ENCODE results near the gene PPARG. TPM values are rescaled to one million over a fixed set of nuclear protein-coding genes. Genes with fewer than 3 reads are reported as not detected.

The PPARG gene
- total RNA-seq, 1 donor from 2014 or later = 7.8 TPM

DNA sequence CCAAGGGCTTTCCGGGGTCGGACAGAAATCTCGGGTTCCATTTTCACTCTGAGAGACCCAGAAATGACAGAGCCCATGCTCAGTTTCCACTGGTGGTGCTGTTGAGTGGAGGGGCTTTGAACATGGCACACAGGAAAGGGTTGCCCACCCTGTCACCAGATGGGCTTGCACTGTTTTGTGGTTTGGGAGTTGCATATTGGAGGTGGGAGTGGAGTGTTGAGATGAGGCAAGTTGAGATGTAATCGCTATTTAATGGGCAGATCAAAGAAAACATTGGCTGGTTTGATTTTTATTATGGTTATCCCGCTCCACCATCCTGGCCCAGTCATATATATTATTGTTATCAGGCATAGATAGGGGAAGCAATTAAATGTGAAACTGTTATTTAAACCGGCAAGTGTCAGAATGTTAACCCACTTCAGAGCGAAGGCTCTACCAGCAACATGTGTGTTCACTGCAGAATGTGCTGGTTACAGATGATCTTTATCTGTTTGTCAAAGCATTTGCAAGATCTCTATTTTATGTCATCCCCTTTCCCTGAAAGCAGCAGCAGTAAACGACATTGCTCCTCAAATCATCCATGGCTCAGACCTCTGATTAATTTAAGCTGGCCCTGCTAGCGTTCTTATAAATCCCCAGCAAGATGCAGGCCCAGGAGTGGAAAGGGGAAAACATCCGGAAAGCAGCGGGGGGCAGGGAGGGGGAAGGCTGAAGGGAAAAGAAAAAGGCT, 137.1 kb downstream of the PPARG start:
- no peak for DNase-seq (ENCODE audit: low spot score)
- intact Hi-C loops (cut with DNase I) = no loop called here

DNA sequence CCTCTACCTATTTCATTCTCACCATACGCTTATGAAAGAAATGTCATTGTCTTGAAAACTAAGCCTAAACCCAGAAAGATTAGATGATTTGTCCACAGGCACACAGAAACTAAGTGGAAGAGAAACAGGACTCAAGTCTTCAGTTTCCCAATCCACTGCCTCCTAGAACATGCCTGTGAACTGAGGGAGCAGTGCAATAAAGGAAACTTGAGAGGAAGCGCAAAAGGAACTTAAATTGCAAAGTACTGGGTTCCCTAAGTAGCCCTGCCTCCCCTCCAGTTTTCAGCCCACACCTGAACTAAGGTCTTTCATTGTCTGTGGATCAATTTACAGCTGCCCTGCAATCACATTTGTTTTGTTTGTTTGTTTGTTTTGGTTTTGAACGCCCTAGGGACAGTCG, 138.7 kb downstream of the PPARG start:
- intact Hi-C loops (cut with DNase I) = no loop called here
- no peak for DNase-seq (ENCODE audit: low spot score)

DNA sequence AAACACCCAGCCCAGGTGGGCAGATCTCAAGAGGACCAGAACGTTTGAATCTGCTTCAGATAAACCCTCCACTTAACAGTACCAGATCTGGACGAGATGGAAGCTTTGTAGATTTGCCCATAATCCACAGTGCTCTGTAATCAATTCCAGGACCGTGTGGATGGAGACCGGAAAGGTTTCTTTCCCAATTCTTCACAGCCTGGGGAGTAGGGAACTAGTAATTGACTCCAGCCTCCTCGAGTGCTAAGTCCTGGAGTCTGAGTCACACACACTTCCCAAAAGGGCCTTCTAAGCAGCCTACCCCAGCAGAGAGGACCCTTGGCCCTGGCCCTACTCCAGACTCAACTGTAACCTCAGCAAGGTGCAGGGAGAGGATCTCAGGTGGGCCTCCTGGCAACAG, 139.3 kb downstream of the PPARG start:
- no peak for DNase-seq (ENCODE audit: low spot score)
- intact Hi-C loops (cut with DNase I) = no loop called here

DNA sequence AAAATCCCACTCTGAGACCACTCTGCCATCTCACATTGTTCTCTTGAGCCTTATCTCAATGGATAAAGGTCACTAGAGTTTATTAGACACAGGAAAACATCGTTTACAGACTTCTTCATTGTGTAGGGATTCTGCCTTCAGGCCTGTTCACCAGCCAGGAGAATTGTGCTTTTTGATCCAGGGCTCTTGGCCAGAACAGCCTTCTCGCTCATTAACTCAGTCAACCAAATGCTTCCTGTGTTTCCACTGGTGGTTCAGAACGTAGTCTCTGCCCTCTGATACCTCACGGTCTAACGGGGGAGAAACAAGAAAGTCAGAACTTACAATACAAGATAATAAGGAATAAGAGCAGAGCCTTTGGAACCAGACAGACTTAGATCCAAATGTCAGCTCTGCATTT, 141.2 kb downstream of the PPARG start:
- intact Hi-C loops (cut with DNase I) = no loop called here
- no peak for DNase-seq (ENCODE audit: low spot score)

DNA sequence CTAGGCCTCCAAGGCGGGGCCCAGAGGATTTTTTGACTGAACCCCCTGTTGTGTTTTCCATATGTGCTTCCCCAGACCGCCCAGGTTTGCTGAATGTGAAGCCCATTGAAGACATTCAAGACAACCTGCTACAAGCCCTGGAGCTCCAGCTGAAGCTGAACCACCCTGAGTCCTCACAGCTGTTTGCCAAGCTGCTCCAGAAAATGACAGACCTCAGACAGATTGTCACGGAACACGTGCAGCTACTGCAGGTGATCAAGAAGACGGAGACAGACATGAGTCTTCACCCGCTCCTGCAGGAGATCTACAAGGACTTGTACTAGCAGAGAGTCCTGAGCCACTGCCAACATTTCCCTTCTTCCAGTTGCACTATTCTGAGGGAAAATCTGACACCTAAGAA, 145.0 kb downstream of the PPARG start:
- DNase-seq (ENCODE audit: low spot score) = no peak
- intact Hi-C loops (cut with DNase I) = no loop called here

DNA sequence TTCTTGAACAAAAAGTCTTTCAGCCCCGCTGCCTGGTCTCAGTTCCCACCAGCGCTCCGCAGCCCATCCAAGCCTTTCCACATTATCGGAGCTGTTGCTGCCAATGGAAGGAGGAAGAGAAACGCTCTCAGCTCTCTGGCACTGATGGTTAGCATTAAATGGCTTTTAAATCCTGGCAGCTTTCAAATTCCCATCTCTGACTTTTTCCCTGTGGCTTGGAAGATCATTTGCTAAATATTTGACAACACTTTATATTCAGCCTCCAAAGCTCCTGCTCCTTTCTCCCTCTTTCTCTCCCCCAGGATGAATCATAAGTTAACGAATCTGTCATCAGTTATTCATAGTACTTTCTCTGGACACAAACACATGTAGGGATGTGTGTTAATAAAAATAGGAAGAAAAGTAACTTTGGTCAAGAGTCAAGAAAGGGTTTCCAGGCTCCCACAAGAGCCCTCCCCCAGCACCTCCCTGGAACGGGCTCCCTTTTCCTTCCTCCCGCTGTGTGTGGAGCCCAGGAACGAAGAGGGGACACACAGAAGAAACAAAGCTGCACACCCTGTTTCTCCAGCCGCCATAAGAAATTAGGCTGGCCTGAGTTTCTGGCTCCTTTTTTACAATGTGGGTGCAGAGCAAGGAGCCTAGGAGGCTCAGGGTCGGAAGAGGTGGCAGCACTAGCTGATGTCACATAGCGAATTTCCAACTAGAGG, 147.8 kb downstream of the PPARG start:
- intact Hi-C loops (cut with DNase I) = no loop called here
- DNase-seq (ENCODE audit: low spot score) = no peak

DNA sequence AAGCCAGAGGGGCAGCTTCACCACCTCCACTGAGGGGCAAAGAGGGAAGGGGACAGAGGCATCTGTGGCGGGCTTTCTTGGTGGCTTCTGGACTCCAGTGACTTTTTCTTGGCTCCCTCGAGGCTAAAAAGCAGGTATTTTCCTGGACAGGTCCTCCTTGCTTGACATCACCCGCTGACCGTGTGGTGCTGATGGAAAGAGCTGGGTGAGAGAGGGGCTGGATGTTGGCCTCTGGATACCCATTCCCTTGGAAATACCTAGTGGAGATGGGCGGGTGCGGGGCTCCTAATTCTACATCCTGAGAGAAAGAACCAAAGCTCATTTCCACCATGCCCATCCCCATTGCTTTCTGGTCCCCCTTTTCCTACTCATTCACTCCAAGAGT, 148.3 kb downstream of the PPARG start:
- DNase-seq (ENCODE audit: low spot score) = no peak
- intact Hi-C loops (cut with DNase I) = no loop called here

DNA sequence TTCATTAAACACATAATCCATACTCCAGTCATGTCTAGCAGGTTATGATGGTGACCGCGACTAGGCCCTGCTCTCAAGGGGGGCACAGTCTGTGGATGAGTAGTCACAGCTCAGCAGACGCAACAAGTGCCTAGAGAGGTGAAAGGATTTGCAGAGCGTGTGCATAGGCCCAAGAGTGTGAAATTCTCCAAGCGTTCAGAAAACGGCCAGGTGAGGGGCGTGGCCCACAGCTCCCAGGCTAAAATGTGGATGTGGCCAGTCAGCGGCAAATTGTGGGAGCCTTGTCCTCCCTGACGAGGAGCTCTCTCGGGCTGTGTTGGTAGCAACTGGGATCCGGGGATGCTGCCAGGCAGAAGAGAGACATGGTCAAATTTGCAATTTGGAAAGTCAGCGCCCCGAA, 149.0 kb downstream of the PPARG start:
- intact Hi-C loops (cut with DNase I) = no loop called here
- no peak for DNase-seq (ENCODE audit: low spot score)

DNA sequence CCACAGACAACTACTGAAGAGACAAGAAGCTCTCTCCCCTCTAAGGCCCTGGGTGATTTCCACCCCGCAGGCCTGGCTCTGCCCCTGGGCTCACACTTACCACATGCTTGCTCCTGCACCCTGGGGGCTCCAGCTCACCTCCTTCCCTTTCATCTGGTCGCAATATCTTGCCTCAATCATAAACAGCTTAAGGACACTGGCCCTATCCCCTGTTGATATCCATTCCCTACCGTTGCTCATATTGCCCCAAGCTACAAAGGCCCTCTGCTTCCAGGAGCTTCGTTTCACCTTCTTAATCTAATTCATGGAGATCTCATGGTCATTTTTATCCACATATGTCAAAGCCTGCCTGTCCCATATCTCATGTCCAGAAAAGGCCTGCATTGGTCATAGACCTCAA, 149.4 kb downstream of the PPARG start:
- intact Hi-C loops (cut with DNase I) = no loop called here
- DNase-seq (ENCODE audit: low spot score) = no peak

DNA sequence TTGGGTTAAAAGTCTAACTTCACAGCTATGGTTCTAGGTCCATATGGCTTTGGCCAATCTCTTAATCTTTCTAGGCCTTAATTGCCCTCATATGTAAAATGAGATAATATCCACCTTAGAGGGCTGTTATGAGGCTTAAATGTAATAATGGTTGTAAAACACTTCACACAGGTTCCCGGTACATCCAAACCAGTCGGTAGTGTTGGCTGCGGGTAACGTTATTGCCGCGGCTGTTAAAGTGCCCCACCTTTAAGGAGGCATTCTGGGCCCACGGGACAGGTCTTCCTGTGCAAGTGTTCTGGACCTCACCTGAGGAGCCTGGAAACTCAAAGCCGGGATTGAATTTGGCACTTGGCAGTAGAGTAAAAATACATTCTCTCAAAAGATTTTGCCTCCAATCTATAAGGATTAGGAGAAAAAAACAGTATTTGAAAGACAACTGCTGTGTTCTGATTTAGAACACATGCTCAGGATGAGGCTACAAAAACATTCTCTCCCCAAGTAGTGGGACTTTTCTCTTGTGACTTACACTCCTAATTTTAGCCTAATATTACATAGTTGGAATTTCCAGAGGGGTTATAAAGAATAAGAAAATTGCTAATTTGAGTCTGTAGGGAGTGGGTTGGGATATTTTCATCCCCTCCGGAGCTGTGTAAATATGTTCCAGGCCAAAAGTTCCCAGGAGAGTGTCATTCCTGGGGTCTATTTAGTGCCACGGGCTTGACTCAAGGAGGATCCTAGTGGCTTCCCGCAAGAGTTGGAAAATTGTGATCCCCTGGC, 150.5 kb downstream of the PPARG start:
- intact Hi-C loops (cut with DNase I) = no loop called here
- DNase-seq (ENCODE audit: low spot score) = no peak

DNA sequence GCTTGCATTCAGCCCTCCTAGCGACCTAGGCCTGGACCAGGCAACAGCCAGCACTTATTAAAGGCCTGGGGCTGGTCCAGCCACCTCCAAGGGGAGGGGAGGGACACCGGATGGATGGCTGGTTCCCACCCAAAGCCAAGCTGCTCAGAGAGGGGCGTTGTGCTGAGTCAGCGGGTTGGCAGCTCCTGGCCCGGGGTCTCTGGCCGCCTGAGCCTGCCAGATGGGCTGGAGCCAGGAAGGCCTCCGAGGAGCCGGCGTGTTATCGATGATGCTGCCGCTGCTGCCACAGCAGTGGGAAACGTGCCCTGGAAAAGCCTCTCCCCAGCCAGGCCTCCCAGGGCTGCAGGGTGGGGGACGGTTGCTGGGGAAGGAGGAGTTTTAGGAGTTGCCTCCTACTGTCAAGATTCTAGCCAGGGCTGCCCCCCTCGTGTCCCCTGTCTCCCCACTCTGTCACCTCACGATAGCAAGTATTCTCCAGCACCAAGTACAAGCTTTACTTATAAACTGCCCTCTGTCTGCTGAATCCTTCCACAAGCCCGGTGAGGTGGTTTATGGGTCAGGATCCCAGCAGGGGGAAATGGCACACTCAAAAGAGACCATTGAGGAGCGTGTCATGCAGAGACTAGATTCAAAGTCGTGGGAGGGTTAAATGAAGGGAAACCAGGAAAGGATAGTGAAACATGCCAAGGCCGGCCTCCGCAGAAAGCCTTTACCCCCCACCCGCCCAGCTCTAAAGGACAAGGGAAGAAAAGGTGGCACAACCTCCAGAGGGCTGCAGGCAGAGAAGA, 152.3 kb downstream of the PPARG start:
- intact Hi-C loops (cut with DNase I) = no loop called here
- no peak for DNase-seq (ENCODE audit: low spot score)

DNA sequence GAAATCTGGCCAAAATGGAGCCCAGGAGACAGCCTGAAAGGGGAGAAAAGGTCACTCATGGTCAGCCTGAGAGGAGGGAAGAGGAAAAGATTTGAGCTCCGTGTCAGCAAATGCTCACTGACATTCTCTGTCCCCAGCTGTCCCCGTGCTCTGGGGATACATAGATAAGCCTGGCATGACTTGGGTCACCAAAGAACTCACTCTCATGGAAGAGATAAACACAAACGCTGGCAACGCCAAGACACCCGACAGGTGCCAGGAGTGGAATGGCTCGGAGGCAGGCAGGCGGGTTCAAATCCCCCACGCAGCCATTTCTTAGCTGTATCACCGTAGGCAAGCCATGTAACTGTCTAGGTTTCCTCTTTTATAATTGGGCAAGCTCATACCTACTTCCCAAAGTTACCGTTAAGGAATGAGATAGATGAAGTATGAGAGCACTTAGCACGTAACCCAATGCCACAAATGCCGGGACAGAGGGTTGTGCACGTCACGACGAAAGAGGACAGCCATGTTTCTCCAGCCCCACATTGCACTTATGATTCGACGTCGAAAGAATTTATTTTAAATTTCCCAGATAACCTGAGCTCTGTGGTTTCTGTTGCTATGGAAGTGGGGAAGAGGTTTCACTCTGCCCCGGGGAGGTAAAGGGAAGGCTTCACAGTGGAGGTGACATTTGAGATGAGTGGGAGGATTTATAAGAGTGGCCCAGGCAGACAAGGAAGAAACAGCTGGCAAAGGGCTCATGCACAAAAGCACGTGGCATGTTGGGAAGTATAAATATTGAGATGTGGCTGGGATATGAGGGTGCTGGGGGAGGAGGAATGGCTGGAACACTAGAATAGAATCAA, 154.0 kb downstream of the PPARG start:
- intact Hi-C loops (cut with DNase I) = no loop called here
- no peak for DNase-seq (ENCODE audit: low spot score)

DNA sequence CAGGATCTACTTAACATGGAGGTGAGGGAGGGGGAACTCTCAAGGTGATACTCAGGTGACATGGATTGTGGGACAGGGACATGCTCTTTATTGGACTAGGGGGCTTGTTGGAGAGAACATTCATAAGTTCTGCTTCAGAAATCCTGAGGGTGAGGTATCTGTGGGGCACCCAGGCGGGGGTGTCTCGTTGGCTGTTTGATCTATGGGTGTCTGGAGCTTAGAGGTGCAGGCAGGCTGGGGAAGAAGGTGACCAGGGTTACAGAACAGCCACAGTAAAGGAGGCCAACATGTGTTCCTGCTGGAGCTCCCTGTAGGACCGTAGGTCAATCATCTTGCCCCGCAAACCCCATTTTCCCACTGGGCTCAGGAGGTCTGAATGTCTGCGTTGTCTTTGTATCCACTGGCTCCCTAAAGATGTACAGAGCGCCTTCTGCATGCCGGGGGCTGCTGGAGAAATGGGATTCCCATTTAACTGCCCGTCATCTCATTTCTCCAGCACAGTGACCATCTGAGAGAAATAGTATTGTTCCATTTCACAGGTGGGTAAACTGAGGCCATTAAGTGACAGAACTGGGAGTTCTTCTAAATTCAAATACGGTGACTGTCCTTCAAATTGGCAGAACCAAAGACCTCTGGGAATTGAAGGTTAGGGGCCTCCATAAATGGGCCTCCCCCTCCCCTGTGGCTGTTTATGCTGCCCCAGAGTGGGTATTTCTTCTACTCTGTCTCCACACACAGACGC, 155.1 kb downstream of the PPARG start:
- DNase-seq (ENCODE audit: low spot score) = no peak
- intact Hi-C loops (cut with DNase I) = no loop called here

DNA sequence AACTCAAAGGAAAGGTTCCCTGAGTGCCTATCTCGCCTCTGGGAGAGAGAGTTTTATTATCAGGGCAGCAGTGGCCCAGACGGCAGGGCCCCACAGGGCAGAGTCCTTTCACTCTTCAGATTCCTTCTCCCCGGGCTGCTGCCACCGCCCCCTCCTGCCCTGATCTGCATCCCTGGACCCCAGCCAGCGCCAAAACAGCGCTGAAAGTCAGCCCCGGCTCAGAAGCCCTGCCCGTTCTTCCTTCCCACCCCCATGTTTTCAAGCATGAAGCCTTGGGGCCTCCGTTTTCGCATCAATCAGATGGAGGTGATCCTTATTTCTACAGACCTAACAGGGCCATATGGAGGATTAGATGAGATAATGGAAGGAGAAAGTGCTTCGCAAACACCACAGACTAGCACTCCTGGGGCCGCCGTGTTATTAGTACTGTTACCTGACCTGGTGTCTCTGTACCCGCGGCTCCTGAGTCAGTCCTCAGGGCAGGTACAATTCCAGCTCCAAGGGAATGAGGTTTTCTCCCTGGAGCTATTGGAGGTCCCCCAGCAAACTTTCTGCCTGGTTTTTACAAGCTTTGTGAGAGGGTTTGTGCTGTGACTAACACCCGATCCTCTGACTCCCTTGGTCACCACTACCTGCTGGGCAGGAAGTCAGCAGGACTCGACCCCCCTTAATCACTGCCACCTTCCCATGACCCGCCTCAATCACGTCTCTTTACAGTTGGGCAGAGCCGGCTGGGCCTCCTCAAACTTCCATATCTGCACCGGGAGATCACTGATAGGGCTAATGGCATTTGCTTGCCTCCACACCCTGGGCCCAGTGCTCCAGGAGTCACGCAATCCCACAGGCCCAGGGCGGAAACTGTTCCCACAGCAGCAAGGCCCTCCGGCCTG, 156.0 kb downstream of the PPARG start:
- intact Hi-C loops (cut with DNase I) = no loop called here
- DNase-seq (ENCODE audit: low spot score) = no peak

DNA sequence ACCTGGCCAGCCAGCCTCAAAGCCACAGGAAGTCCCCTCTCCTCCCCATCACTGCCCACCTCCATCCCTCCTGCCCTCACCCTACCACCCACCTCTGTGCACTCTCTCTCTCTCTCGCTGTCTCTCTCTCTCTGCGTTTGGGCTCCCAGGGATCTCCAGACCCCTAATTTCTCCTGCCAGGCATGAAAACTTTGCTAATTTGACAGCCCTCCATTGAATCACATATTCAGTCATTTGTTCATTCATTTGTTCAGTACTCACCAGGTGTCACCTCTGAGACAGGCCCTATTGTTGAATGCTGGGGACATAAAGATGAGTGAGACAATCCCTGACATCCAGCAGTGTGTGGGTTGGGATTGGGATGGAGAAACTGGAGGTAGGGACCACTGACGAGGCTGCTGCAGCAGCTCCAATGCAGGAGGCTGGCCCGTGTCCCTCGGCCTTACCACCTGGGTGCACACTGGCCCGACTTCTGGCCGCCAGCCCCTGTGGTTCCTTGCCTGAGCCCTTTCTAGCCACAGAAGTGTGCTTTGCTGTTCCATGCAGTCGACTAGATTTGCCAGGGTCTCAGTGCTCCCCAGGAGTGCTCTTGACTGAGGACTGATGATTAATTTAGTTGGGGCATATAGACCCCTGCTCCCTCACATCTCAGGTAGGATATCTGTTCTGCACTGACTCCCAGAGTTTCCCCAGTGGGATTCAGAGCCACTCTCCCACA, 156.8 kb downstream of the PPARG start:
- intact Hi-C loops (cut with DNase I) = no loop called here

DNA sequence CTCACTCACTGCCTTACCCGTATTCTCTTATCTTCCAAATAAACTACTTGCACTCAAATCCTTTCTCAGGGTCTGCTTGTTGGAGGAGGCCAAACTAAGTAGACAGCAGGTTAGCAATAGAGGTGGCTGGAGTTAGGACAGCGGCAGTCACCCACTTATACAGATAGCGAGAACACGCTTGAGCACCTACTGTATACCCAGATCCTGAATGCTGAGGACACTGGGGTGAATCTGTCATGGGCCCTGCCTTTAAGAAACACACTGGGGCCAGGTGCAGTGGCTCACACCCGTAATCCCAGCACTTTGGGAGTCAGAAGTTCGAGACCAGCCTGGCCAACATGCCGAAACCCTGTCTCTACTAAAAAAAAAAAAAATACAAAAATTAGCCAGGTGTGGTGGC, 157.4 kb downstream of the PPARG start:
- DNase-seq (ENCODE audit: low spot score) = no peak
- intact Hi-C loops (cut with DNase I) = no loop called here

More for the DNA sequence above, 156.8 kb downstream of the PPARG start:
- DNase-seq (ENCODE audit: low spot score) = no peak

DNA sequence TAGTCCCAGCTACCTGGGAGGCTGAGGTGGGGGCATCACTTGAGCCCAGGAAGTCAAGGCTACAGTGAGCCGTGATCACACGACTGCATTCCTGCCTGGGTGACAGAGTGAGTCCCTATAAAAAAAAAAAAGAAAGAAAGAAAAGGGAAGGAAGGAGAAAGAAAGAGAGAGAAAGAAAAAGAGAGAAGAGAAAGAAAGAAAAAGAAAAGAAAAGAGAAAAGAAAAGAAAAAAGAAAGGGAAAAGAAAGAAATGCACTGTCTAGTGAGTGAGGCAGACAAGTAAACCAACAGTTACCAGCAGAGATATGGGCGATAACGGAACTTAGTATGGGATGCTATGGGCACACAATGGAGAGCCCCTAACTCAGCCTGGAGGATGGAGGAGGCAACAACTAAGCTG, 158.2 kb downstream of the PPARG start:
- intact Hi-C loops (cut with DNase I) = no loop called here
- no peak for DNase-seq (ENCODE audit: low spot score)

Measured in cardiac septum (tissue), 1 donor.